KMS-11 (cell line): Measurements from ENCODE around the gene ATPAF1.

Experiments
- H2AFZ ChIP-seq: fragments of 200-600 bp; sonication (generic); 2 replicates; pipeline ENCODE4 v1.6.1; 2016; ENCODE audit warnings: antibody characterized with exemption, mixed run types, low read depth
- H3K27ac ChIP-seq: fragments of 200-600 bp; sonication (generic); 2 replicates; pipeline ENCODE4 v1.6.1; 2016; ENCODE audit warnings: mild to moderate bottlenecking, mixed run types
- H3K27me3 ChIP-seq: fragments of 200-600 bp; sonication (generic); 2 replicates; pipeline ENCODE4 v1.6.1; 2017; ENCODE audit warnings: mild to moderate bottlenecking, low read depth, mixed run types, moderate library complexity; ENCODE audit not compliant: insufficient read depth
- H3K36me3 ChIP-seq: fragments of 200-600 bp; sonication (generic); 2 replicates; pipeline ENCODE4 v1.6.1; 2017; ENCODE audit warnings: mild to moderate bottlenecking, mixed run types; ENCODE audit not compliant: insufficient read depth
- H3K4me1 ChIP-seq: fragments of 200-600 bp; sonication (generic); 2 replicates; pipeline ENCODE4 v1.6.1; 2016; ENCODE audit warnings: mild to moderate bottlenecking, low read depth, mixed run types; ENCODE audit not compliant: poor library complexity, severe bottlenecking
- H3K4me2 ChIP-seq: fragments of 200-600 bp; sonication (generic); 2 replicates; pipeline ENCODE4 v1.7.0; 2016; ENCODE audit warnings: mild to moderate bottlenecking, mixed run types
- H3K4me3 ChIP-seq: fragments of 200-600 bp; sonication (generic); IDR thresholded peaks from 2 replicates; pipeline ENCODE4 v1.6.1; 2017; ENCODE audit warnings: low read depth, low read length, mixed read lengths; ENCODE audit not compliant: insufficient read depth
- H3K79me2 ChIP-seq: fragments of 200-600 bp; sonication (generic); 2 replicates; pipeline ENCODE4 v1.6.1; 2016; ENCODE audit warnings: low read depth, mixed run types; ENCODE audit not compliant: insufficient read depth
- H3K9ac ChIP-seq: fragments of 200-600 bp; sonication (generic); 2 replicates; pipeline ENCODE4 v1.6.1; 2016; ENCODE audit warnings: mild to moderate bottlenecking, mixed run types
- H4K20me1 ChIP-seq: fragments of 200-600 bp; sonication (generic); 2 replicates; pipeline ENCODE4 v1.6.1; 2016; ENCODE audit warnings: mild to moderate bottlenecking, mixed run types; ENCODE audit not compliant: insufficient read depth
- CTCF ChIP-seq: fragments of 200-600 bp; sonication (generic); conservative IDR thresholded peaks from 2 replicates; pipeline ENCODE4 v1.6.1; 2017; ENCODE audit warnings: low read depth, mild to moderate bottlenecking, antibody characterized with exemption, low read length, moderate library complexity, mixed read lengths

ATPAF1 gene

DNA sequence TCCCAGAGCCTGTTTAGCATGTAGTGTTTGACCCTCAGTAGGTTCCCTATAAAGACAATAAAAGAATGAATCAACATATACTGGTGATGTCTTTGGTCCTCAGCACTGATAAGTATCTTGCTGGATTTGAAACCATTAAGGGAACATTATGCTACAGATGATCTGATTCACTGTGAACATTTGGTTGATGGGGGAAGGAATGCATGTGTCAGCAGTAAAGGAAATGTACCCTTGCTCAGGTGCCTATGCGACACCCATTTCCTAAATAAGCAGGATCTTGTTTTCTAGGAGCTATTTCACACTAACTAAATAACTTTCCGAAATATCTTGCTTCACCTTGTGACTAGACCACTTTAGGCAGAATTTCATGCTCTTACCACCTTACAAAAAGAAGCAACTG, 16.5 kb upstream of the ATPAF1 start:
- Histone ChIP-seq H4K20me1 (no peaks in the 10 kb centered on the region), H3K4me1 (peaks cover 59% of the 10 kb centered on the region), H3K4me2 (peak overlapping the region; percentile 14; the same call in 1 of the 2 replicates), H2AFZ (no peak overlapping the region), H3K27ac (peak overlapping the region; percentile 22; the same call in 1 of the 2 replicates), H3K4me3 (no peak overlapping the region), H3K27me3 (no peaks in the 10 kb centered on the region), H3K9ac (no peak overlapping the region), H3K36me3 (no peaks in the 10 kb centered on the region; the same call in 1 of the 2 replicates), H3K79me2 (no peaks in the 10 kb centered on the region)
- TF ChIP-seq CTCF, result no peak

DNA sequence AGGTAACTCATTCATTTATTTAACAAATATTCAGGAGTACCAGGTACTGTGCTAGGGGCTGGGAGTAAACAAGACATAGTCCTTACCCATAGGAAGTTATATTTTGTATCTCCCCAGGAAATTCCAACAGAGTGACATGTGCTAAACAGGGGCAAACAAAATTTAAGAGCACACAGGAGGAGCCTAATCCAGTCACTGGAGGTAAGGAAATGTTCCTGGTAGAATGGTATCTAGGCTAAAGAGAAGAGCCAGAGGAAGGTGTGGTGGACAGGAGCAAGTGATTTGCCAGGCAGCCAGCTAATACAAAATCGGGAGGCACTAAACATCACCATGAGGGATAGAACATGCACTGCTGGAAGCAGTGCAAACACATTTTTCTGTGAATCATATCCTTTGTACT, 13.9 kb upstream of the ATPAF1 start:
- no peak overlapping the region for H3K4me3 ChIP-seq
- no peak overlapping the region for H3K9ac ChIP-seq
- H3K36me3 ChIP-seq, result peaks cover 2% of the 10 kb centered on the region; the same call in 1 of the 2 replicates
- H4K20me1 ChIP-seq, result no peaks in the 10 kb centered on the region
- peaks cover 37% of the 10 kb centered on the region for H3K4me1 ChIP-seq
- H3K4me2 ChIP-seq, result no peak overlapping the region
- no peak overlapping the region for H3K27ac ChIP-seq
- TF ChIP-seq CTCF, result no peak
- H3K79me2 ChIP-seq, result no peaks in the 10 kb centered on the region
- H3K27me3 ChIP-seq, result no peaks in the 10 kb centered on the region
- H2AFZ ChIP-seq, result no peak overlapping the region

GRCh38 chr1:46681333-46682034, 13.3 kb upstream of the ATPAF1 start:
- no peaks in the 10 kb centered on the region for H3K27me3 ChIP-seq
- no peak overlapping the region for H3K9ac ChIP-seq
- no peaks in the 10 kb centered on the region for H3K79me2 ChIP-seq
- H3K4me2 ChIP-seq, result no peak overlapping the region
- no peak for TF ChIP-seq CTCF
- no peak overlapping the region for H3K27ac ChIP-seq
- no peak overlapping the region for H2AFZ ChIP-seq
- H3K36me3 ChIP-seq, result peaks cover 2% of the 10 kb centered on the region; the same call in 1 of the 2 replicates
- no peak overlapping the region for H3K4me3 ChIP-seq
- H3K4me1 ChIP-seq, result peaks cover 37% of the 10 kb centered on the region
- H4K20me1 ChIP-seq, result no peaks in the 10 kb centered on the region

DNA sequence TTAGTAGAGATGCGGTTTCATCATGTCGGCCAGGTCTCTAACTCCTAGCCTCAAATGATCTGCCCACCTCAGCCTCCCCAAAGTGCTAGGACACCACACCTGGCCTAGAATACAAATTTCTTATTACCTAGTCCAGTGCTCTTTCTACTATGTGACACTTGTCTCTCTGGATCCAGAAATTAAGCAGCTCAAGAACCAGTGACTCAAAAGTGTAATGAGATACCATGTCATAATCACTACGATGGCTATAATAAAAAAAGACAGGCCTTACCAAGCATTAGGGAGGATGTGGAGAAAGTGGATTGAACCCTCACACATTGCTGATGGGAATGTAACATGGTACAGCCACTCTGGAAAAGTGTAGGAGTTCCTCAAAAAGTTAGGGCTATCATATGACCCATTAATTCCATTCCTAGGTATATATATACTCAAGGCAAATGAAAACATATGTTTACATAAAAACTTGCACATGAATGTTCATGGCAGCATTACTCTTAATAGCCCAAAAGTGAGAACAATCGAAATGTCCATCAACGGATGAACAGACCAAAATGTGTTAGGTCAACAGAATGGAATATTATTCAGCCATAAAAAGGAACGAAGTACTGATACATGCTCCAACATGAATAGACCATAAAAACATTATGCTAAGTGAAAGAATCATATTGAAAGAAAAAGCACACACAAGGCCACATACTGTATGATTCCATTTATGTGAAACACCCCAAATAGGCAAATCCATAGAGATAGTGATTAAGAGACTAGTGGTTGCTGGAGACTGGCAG, 11.8 kb upstream of the ATPAF1 start:
- TF ChIP-seq CTCF, result no peak
- no peaks in the 10 kb centered on the region for H3K27me3 ChIP-seq
- H3K27ac ChIP-seq, result no peak overlapping the region
- H3K79me2 ChIP-seq, result no peaks in the 10 kb centered on the region
- H3K4me2 ChIP-seq, result no peak overlapping the region
- H3K36me3 ChIP-seq, result peaks cover 2% of the 10 kb centered on the region; the same call in 1 of the 2 replicates
- H3K9ac ChIP-seq, result no peak overlapping the region
- H2AFZ ChIP-seq, result no peak overlapping the region
- no peaks in the 10 kb centered on the region for H4K20me1 ChIP-seq
- H3K4me1 ChIP-seq, result peaks cover 37% of the 10 kb centered on the region
- H3K4me3 ChIP-seq, result no peak overlapping the region
